ENCODE data around the gene RANBP9. TPM values are rescaled to one million over a fixed set of nuclear protein-coding genes. Genes with fewer than 3 reads are reported as not detected.

RANBP9 gene
- total RNA-seq, 2 experiments from 2014 or later: 61.2 to 62.9 TPM

DNA sequence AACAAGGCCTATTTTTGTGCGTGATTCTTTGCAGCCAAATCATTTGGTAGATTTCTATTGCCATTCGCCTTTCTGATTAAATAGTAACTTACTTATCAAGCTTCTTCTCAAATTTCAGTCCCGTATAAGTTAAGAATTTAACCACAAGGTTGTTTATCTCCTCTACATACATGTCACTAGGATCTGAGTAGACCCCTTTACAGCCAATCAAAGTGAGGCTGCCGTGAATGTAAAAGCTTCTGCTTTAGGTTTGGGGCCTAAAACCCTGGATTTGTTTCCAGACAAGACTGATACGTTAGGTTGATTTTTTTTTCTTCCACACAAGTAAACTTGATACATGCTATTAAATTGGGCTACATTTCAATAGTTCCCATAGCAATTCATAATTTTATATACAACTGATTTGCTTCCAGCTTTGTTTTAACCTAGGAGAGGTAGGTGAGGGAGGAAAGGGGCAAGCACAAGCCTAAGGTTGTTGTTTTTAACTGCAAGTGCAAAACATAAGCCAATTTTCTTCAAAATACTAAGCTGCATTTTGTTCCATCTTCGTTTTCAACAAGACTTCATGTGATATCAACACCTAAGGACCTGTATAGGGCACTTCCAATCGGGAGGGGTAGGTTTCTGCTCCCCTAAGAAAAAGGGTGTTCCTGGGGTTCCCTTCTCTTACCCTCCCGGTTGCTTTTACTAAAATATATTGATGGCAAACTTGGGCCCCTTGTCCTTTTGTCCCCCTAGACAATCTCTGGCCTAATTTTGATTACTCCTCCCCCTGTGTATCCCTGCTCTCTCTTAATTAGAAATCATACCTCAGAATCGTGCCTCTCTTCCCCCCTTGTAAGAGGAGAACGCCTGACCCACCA is 1.7 kb downstream of the RANBP9 start:
- CTCF ChIA-PET: interaction anchor here (0.7 to 2.9 kb wide), 8 partner anchors 29 to 135 kb away, joined by 3 to 13 read pairs (median 4); partner anchors contain the start of genes NOL7 and SIRT5
- intact Hi-C loops (cut with micrococcal nuclease): loop anchor here (1.0 to 5.0 kb wide), 6 partner anchors 15 to 355 kb away; no protein-coding TSS in a partner anchor
- Mint-ChIP-seq H3K4me3 (peak overlapping the region; percentile 87), H3K4me1 (ENCODE audit: low read depth) (peaks cover 42% of the 10 kb centered on the region), H3K27ac (peak overlapping the region; percentile 90), H3K36me3 (ENCODE audit: low read depth) (peaks cover 15% of the 10 kb centered on the region), H3K9me3 (no peaks in the 10 kb centered on the region), H3K27me3 (ENCODE audit: low read depth) (no peaks in the 10 kb centered on the region)
- peak; percentile 54 for DNase-seq

DNA sequence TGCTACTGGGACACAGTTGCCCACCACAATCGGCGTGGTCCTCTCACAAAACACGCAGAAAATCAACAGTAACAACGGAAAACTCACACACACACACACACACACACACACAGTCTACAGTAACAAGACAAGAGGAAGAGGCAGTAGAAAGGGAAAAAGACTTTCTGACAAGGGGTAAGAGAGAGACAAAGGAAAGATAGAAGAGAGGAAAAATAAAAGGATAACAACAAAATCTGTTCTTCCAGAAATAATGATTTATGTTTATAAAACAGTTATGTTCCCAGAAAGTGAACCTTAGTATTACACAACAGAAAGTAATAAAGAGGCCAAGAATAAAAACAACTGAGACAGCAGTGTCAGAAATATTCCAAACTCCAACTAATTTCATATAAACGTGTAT is 2.9 kb downstream of the RANBP9 start:
- DNase-seq: no peak

DNA sequence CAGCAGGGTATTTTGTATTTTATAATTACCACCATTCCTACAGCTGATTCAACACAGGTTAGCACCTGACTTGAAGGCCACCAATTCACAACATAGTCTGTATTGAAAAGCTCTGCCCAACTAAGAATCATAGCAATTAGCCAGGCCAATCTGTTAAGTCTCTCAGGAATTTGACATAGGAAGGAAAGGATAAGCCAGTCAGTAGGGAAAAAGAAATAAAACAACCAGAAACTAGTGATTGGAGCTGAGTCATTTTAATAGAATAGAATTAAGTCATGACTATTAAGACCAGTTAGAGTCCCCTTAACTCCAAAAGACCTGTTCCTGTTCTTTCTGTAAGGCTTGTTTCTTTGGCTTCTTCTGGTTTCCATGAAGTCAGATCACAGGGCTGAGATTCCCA is 8.1 kb downstream of the RANBP9 start:
- Mint-ChIP-seq H3K4me3 (no peak overlapping the region), H3K4me1 (ENCODE audit: low read depth) (peaks cover 37% of the 10 kb centered on the region), H3K27me3 (ENCODE audit: low read depth) (no peaks in the 10 kb centered on the region), H3K9me3 (no peaks in the 10 kb centered on the region), H3K27ac (no peak overlapping the region), H3K36me3 (ENCODE audit: low read depth) (peaks cover 15% of the 10 kb centered on the region)
- CTCF ChIA-PET: interaction anchor here (0.6 kb wide), 1 partner anchor 1977 kb away, joined by 4 read pairs; no protein-coding TSS in a partner anchor
- intact Hi-C loops (cut with micrococcal nuclease): no loop called here
- no peak for DNase-seq

More for the DNA sequence above, 2.9 kb downstream of the RANBP9 start:
- intact Hi-C loops (cut with micrococcal nuclease): loop anchor here (1.0 to 5.0 kb wide), 3 partner anchors 14 to 353 kb away; no protein-coding TSS in a partner anchor
- Mint-ChIP-seq H3K9me3 (no peaks in the 10 kb centered on the region), H3K4me1 (ENCODE audit: low read depth) (peaks cover 32% of the 10 kb centered on the region), H3K4me3 (peak overlapping the region; percentile 87), H3K27me3 (ENCODE audit: low read depth) (no peaks in the 10 kb centered on the region), H3K36me3 (ENCODE audit: low read depth) (peaks cover 15% of the 10 kb centered on the region), H3K27ac (peak overlapping the region; percentile 90)
- CTCF ChIA-PET: interaction anchor here (0.7 to 2.9 kb wide), 4 partner anchors 69 to 134 kb away, joined by 3 to 13 read pairs (median 5); partner anchors contain the start of genes NOL7 and SIRT5

DNA sequence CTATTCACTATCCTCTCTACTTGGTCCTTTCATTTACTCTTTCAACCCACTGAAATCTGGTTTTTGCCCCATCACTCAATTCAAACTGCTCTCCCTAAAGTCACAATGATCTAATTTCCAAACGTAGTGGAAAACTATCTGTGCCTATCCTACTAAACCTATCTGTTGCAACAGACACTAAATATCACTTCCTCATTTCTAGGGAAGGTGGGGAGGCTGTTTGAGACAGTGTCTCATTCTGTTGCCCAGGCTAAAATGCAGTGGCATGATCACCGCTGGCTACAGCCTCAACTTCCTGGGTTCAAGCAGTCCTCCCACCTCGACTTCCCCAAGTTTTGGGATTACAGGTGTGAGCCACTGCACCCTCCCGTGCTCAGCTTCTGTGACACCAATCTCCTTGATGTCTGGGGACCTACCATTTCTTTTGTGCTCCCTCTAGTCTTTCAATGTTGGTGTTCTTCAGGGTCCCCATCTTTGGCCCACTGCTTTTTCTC is 8.8 kb downstream of the RANBP9 start:
- Mint-ChIP-seq H3K4me3 (no peak overlapping the region), H3K27me3 (ENCODE audit: low read depth) (no peaks in the 10 kb centered on the region), H3K27ac (no peak overlapping the region), H3K36me3 (ENCODE audit: low read depth) (peaks cover 13% of the 10 kb centered on the region), H3K4me1 (ENCODE audit: low read depth) (peaks cover 35% of the 10 kb centered on the region), H3K9me3 (no peaks in the 10 kb centered on the region)
- DNase-seq: no peak
- intact Hi-C loops (cut with micrococcal nuclease): no loop called here
- CTCF ChIA-PET: interaction anchor here (0.6 kb wide), 1 partner anchor 1977 kb away, joined by 4 read pairs; no protein-coding TSS in a partner anchor

- CTCF ChIA-PET: no interaction called here
- intact Hi-C loops (cut with micrococcal nuclease): loop anchor here (1.0 kb wide), 1 partner anchor 10 kb away; no protein-coding TSS in a partner anchor
These were observed 11.4 kb downstream of the RANBP9 start for GRCh38 chr6:13700232-13700631.

DNA sequence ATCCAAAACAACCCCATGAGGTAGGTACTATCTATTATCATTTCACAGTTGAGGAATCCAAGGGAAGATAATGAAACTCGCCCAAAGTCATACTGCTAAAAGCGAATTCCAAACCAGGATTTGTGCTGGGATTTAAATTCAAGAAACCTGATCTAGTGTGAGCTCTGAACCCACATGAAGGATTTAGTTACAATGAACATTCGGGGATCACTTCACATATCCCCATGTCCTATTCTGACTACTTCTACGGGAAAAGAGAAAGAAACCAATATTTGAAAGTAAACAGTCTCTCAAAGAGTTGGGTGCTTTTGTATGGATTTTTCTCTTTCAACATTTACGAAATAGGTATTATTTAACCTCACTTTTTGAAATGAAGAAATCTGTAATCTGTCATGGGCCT is 12.9 kb downstream of the RANBP9 start:
- CTCF ChIA-PET: no interaction called here
- H3K27me3 Mint-ChIP-seq (ENCODE audit: low read depth): no peaks in the 10 kb centered on the region
- intact Hi-C loops (cut with micrococcal nuclease): no loop called here
- no peak overlapping the region for H3K27ac Mint-ChIP-seq
- H3K9me3 Mint-ChIP-seq: no peaks in the 10 kb centered on the region
- H3K4me1 Mint-ChIP-seq (ENCODE audit: low read depth): peaks cover 64% of the 10 kb centered on the region
- H3K4me3 Mint-ChIP-seq: no peak overlapping the region
- no peak for DNase-seq
- peaks cover 19% of the 10 kb centered on the region for H3K36me3 Mint-ChIP-seq (ENCODE audit: low read depth)

More at GRCh38 chr6:13700232-13700631, 11.4 kb downstream of the RANBP9 start:
- Mint-ChIP-seq H3K4me3 (no peak overlapping the region), H3K36me3 (ENCODE audit: low read depth) (peaks cover 12% of the 10 kb centered on the region), H3K9me3 (no peaks in the 10 kb centered on the region), H3K27ac (no peak overlapping the region), H3K4me1 (ENCODE audit: low read depth) (peaks cover 50% of the 10 kb centered on the region), H3K27me3 (ENCODE audit: low read depth) (no peaks in the 10 kb centered on the region)
- DNase-seq: no peak

DNA sequence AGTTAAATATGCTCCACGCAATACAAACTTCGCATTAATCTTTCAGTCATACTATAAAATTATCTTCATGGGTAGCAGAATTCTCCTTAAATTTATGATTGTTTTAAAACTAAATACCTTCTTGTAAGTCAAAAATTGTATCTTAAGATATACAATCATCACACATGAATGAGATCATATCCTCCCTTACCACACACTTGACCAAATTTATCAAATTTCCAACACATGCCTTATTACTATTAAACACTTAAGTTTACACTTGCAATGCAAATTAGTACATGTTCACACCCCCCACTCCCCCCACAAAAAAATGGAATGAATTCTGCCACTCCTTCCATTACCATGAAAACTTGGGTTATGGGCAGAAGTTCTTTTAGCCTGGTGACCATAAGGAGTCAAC is 13.8 kb downstream of the RANBP9 start:
- Mint-ChIP-seq H3K27ac (peak overlapping the region; percentile 57), H3K4me3 (no peak overlapping the region)
- intact Hi-C loops (cut with micrococcal nuclease): no loop called here

DNA sequence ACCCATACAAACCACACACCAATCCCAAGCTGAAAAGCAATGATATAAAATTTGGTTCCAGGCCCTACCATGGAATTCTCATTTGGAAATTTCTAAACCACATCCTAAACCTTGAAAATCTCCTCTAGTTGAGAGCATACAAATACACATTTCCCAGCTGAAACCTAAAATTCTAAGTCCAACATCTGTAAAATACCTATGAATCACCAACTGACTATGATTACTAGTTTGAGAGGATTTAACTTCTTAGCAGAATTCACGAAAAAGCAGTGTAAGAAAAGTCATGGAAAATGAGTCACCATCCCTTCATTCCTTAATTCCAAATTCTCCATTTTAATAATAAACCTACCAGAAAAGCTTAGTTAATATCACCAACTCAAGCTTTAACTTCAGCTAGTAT is 15.4 kb downstream of the RANBP9 start:
- intact Hi-C loops (cut with micrococcal nuclease): no loop called here
- Mint-ChIP-seq H3K4me3 (no peak overlapping the region), H3K27ac (peak overlapping the region; percentile 28), H3K36me3 (ENCODE audit: low read depth) (peaks cover 24% of the 10 kb centered on the region), H3K9me3 (no peaks in the 10 kb centered on the region), H3K4me1 (ENCODE audit: low read depth) (peaks cover 73% of the 10 kb centered on the region), H3K27me3 (ENCODE audit: low read depth) (no peaks in the 10 kb centered on the region)
- CTCF ChIA-PET: interaction anchor here (1.4 to 1.8 kb wide), 2 partner anchors 19 to 81 kb away, joined by 4 to 7 read pairs; partner anchors contain the start of gene NOL7
- DNase-seq: no peak

More for the DNA sequence above, 13.8 kb downstream of the RANBP9 start:
- H3K9me3 Mint-ChIP-seq: no peaks in the 10 kb centered on the region
- DNase-seq: no peak
- CTCF ChIA-PET: no interaction called here
- peaks cover 72% of the 10 kb centered on the region for H3K4me1 Mint-ChIP-seq (ENCODE audit: low read depth)
- no peaks in the 10 kb centered on the region for H3K27me3 Mint-ChIP-seq (ENCODE audit: low read depth)
- peaks cover 22% of the 10 kb centered on the region for H3K36me3 Mint-ChIP-seq (ENCODE audit: low read depth)

- no peak for DNase-seq
- peak overlapping the region; percentile 65 for H3K27ac Mint-ChIP-seq
- H3K27me3 Mint-ChIP-seq (ENCODE audit: low read depth): no peaks in the 10 kb centered on the region
- CTCF ChIA-PET: interaction anchor here (0.6 to 1.4 kb wide), 6 partner anchors 16 to 1201 kb away, joined by 3 to 7 read pairs (median 3); partner anchors contain the start of gene RANBP9
- H3K4me3 Mint-ChIP-seq: no peak overlapping the region
- intact Hi-C loops (cut with micrococcal nuclease): loop anchor here (2.0 kb wide), 1 partner anchor 14 kb away; no protein-coding TSS in a partner anchor
- H3K36me3 Mint-ChIP-seq (ENCODE audit: low read depth): peaks cover 29% of the 10 kb centered on the region
- H3K9me3 Mint-ChIP-seq: no peaks in the 10 kb centered on the region
- H3K4me1 Mint-ChIP-seq (ENCODE audit: low read depth): peaks cover 73% of the 10 kb centered on the region
These were observed 16.4 kb downstream of the RANBP9 start for GRCh38 chr6:13695252-13695651.

GRCh38 chr6:13694562-13694961 is 17.1 kb downstream of the RANBP9 start:
- Mint-ChIP-seq H3K36me3 (ENCODE audit: low read depth) (peaks cover 34% of the 10 kb centered on the region), H3K9me3 (no peaks in the 10 kb centered on the region), H3K27ac (no peak overlapping the region), H3K27me3 (ENCODE audit: low read depth) (no peaks in the 10 kb centered on the region), H3K4me1 (ENCODE audit: low read depth) (peaks cover 76% of the 10 kb centered on the region), H3K4me3 (no peak overlapping the region)
- CTCF ChIA-PET: interaction anchor here (1.1 kb wide), 1 partner anchor 17 kb away, joined by 3 read pairs; the partner anchor contains the start of gene RANBP9
- intact Hi-C loops (cut with micrococcal nuclease): loop anchor here (2.0 kb wide), 1 partner anchor 14 kb away; no protein-coding TSS in a partner anchor
- no peak for DNase-seq

- peaks cover 38% of the 10 kb centered on the region for H3K36me3 Mint-ChIP-seq (ENCODE audit: low read depth)
- peaks cover 72% of the 10 kb centered on the region for H3K4me1 Mint-ChIP-seq (ENCODE audit: low read depth)
- no peaks in the 10 kb centered on the region for H3K27me3 Mint-ChIP-seq (ENCODE audit: low read depth)
- no peak for DNase-seq
- CTCF ChIA-PET: no interaction called here
- H3K4me3 Mint-ChIP-seq: no peak overlapping the region
- no peaks in the 10 kb centered on the region for H3K9me3 Mint-ChIP-seq
- intact Hi-C loops (cut with micrococcal nuclease): loop anchor here (1.0 kb wide), 1 partner anchor 11 kb away; no protein-coding TSS in a partner anchor
- H3K27ac Mint-ChIP-seq: peak overlapping the region; percentile 44
These were observed 22.0 kb downstream of the RANBP9 start for GRCh38 chr6:13689511-13690256.

Data from activated naive CD4-positive, alpha-beta T cell treated with anti-CD3 and anti-CD28 coated beads for 36 hours (primary cell).